GM12874 (cell line): ENCODE results near the gene CRELD1.

Experiments
- CTCF ChIP-seq: IDR thresholded peaks from 2 replicates; pipeline ENCODE4 v1.5.1; 2011; ENCODE audit warnings: low read depth, mild to moderate bottlenecking, control low read depth, low read length, moderate library complexity; ENCODE audit not compliant: insufficient read depth

Gene CRELD1

GRCh38 chr3:9916734-9917680, 16.6 kb upstream of the CRELD1 start, which contains the start of gene IL17RC:
TSS of gene IL17RC (plus strand) at chr3:9917098. CDS start at chr3:9917316, 218 bp downstream.
- no peak for TF ChIP-seq CTCF

GRCh38 chr3:9917820-9918219, 15.8 kb upstream of the CRELD1 start:
- TF ChIP-seq CTCF, result no peak

GRCh38 chr3:9918261-9919038, 15.2 kb upstream of the CRELD1 start:
- no peak for TF ChIP-seq CTCF

GRCh38 chr3:9928158-9928557, 5.5 kb upstream of the CRELD1 start:
- TF ChIP-seq CTCF, result no peak

GRCh38 chr3:9930804-9931418, 2.7 kb upstream of the CRELD1 start:
- TF ChIP-seq CTCF, result no peak

- no peak for TF ChIP-seq CTCF
Observed at GRCh38 chr3:9932535-9932842, 1.1 kb upstream of the CRELD1 start.
